Lung (tissue), 13 donors: ENCODE data around the gene TRIB2. TPM values are rescaled to one million over a fixed set of nuclear protein-coding genes. Genes with fewer than 3 reads are reported as not detected.
A peak's percentile ranks its signal among the peaks of the same experiment; 100 is the strongest.

Source experiments
- ATAC-seq: fragments of 200-7000 bp; cut with Tn5 transposase; one replicate; pipeline ENCODE4 v1.9.1; 2020; ENCODE audit warnings: moderate number of reproducible peaks; ENCODE audit not compliant: insufficient read depth, low FRiP score
- DNase-seq, 3 donors: peaks; one replicate each; pipeline ENCODE4 v3.0.0-alpha.2; 2013 to 2017
- H3K27ac ChIP-seq, 2 donors: one replicate each; pipeline ENCODE4 v1.5.1; 2013; ENCODE audit warnings: mild to moderate bottlenecking in 2 of 2, moderate library complexity in 2 of 2, control low read depth in 1 of 2, inconsistent platforms in 1 of 2, low read depth in 1 of 2, low read length in 1 of 2
- H3K27me3 ChIP-seq, 3 donors: one replicate each; pipeline ENCODE4 v1.5.1; 2013; ENCODE audit warnings: low read length in 2 of 3; ENCODE audit not compliant: control insufficient read depth in 3 of 3, insufficient read depth in 3 of 3
- H3K36me3 ChIP-seq, 4 donors: one replicate each; pipeline ENCODE4 v1.5.1; 2013; ENCODE audit warnings: low read length in 4 of 4, mild to moderate bottlenecking in 1 of 4, moderate library complexity in 1 of 4; ENCODE audit not compliant: control insufficient read depth in 4 of 4, insufficient read depth in 4 of 4
- H3K4me1 ChIP-seq, 5 donors: one replicate each; pipeline ENCODE4 v1.5.1; 2013; ENCODE audit warnings: low read length in 5 of 5, mild to moderate bottlenecking in 2 of 5, moderate library complexity in 1 of 5; ENCODE audit not compliant: control insufficient read depth in 5 of 5, insufficient read depth in 5 of 5
- H3K4me3 ChIP-seq: one replicate; pipeline ENCODE4 v1.5.1; 2013; ENCODE audit warnings: mild to moderate bottlenecking, control low read depth, moderate library complexity
- H3K9ac ChIP-seq, 2 donors: one replicate each; pipeline ENCODE4 v1.5.1; 2013; ENCODE audit warnings: low read length in 2 of 2, control low read depth in 1 of 2; ENCODE audit not compliant: insufficient read depth in 1 of 2
- H3K9me3 ChIP-seq, 4 donors: one replicate each; pipeline ENCODE4 v1.5.1; 2013; ENCODE audit warnings: low read length in 3 of 4, mild to moderate bottlenecking in 1 of 4, moderate library complexity in 1 of 4; ENCODE audit not compliant: control insufficient read depth in 4 of 4, insufficient read depth in 3 of 4
- WGBS, 2 donors: extraction: QIAGEN DNeasy Blood & Tissue Kit; methylation state at CpG; one replicate each; pipeline ENCODE4 v1.1.7; 2013; 5-methylcytosine and 5-hydroxymethylcytosine counted together
- polyA plus RNA-seq, 2 donors: library from polyadenylated mRNA; stranded (reverse); fragments of 200-250 nt; gene quantifications; one replicate each; pipeline ENCODE4 v1.2.1, GENCODE V29; 2013
- small RNA-seq: library from RNA; depleted of rRNA; stranded (forward); fragments of <200 nt; gene quantifications from one replicate; pipeline ENCODE3, GENCODE V24; 2014; ENCODE audit warnings: low replicate concordance
- total RNA-seq, 2 donors: library from RNA; depleted of rRNA in 1 of 2; stranded (reverse); fragments of >200 nt in 1 of 2; gene quantifications; one replicate each; pipeline ENCODE4 v1.2.1, GENCODE V29; 2014 to 2021
- TF ChIP-seq, protein P1 (sequence below): IDR thresholded peaks from 2 replicates; pipeline ENCODE4 v1.5.1; 2012; ENCODE audit warnings: mild to moderate bottlenecking; ENCODE audit errors: control extremely low read depth, extremely low read depth
- donor health status: control.
- donor health status: control.
- donor health status: Bipolar disorder and iron deficiency.
- donor health status: healthy.
- donor health status: DM: yes; HTN: yes; CAD: no.

TRIB2 gene
- total and polyA plus RNA-seq, 4 donors: 21.3 to 83.6 (median 38.5) TPM

DNA sequence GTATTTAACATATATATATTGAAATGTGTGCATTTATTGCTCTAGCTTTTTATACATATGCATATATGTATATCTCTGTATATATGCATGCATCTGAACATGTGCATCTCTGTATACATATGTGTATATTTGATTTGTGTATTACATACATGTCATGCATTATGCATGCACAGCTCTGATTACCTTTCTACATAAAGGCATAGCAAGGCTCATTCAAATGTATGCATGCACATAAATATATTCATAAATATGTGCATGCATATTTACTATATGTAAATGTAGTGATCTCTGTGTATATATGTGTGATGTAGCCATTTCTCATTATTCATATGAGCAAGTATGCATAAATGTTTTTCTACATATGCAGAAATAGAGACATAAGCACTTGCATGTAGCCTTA, 64.6 kb downstream of the TRIB2 start:
- Histone ChIP-seq H3K9ac (no peak overlapping the region), H3K9me3 (peaks cover 0 to 5% (median 0%) of the 10 kb centered on the region in 4 donors), H3K36me3 (no peaks in the 10 kb centered on the region), H3K27ac (no peak overlapping the region), H3K27me3 (no peaks in the 10 kb centered on the region), H3K4me1 (no peaks in the 10 kb centered on the region), H3K4me3 (no peak overlapping the region)
- TF ChIP-seq, protein P1, sequence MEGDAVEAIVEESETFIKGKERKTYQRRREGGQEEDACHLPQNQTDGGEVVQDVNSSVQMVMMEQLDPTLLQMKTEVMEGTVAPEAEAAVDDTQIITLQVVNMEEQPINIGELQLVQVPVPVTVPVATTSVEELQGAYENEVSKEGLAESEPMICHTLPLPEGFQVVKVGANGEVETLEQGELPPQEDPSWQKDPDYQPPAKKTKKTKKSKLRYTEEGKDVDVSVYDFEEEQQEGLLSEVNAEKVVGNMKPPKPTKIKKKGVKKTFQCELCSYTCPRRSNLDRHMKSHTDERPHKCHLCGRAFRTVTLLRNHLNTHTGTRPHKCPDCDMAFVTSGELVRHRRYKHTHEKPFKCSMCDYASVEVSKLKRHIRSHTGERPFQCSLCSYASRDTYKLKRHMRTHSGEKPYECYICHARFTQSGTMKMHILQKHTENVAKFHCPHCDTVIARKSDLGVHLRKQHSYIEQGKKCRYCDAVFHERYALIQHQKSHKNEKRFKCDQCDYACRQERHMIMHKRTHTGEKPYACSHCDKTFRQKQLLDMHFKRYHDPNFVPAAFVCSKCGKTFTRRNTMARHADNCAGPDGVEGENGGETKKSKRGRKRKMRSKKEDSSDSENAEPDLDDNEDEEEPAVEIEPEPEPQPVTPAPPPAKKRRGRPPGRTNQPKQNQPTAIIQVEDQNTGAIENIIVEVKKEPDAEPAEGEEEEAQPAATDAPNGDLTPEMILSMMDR: no peak
- no peak for ATAC-seq
- no peak for DNase-seq

DNA sequence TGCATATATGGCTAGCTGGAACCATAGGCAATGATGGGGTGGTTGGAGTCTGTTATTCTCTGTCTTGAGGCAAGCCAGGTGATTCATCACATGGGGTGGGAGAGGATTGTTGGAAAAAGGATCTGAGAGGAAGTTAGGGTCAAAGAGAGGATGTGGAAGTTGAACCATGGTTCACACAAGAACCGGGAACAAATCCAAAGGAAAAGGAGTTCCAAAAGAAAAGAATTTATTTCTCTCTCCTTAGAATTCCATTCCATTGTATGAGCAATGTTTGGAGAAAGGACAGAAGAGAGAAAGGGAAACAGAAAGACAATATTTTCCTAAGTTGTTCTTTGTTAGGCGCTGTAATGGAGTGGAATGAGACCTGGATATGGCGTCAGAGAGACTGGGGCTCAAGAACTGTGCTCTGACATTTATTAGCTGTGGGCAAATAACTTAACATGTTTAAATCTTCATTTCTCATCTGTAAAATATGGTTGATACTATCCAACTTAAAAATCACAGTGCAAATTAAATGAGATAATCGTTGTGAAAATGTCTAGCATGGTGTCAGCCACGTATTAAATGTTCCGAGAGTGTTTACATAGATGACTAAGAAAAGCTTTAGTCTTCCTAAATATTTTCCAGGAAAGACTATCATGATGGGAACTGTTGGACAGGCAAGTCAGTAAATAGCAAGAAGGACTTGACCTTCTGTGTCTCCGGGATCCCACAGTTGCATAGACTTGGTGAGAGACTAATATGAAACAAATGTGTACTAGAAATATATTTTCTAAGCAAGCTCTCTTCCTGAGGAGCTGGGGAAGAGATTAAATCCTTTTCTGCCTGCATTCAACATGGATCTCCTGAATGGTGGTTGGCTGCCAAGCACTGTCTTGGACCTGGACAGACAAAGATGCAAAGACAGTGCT, 71.4 kb downstream of the TRIB2 start:
- DNase-seq (peak in 2 of 3 donors; percentile 47 to 58), ATAC-seq (peak; percentile 58)
- peak overlapping the region in 1 of 2 donors; percentile 24 for H3K27ac ChIP-seq
- H3K9ac ChIP-seq: no peak overlapping the region
- WGBS, 2 donors: 58 to 74% methylated on average over 7 of the region's 7 CpGs
- no peaks in the 10 kb centered on the region for H3K27me3 ChIP-seq
- no peak overlapping the region for H3K4me3 ChIP-seq
- H3K9me3 ChIP-seq: peaks cover 0 to 5% (median 0%) of the 10 kb centered on the region in 4 donors
- H3K36me3 ChIP-seq: no peaks in the 10 kb centered on the region
- peaks cover 0 to 4% (median 0%) of the 10 kb centered on the region in 5 donors for H3K4me1 ChIP-seq
- TF ChIP-seq, protein P1: no peak

DNA sequence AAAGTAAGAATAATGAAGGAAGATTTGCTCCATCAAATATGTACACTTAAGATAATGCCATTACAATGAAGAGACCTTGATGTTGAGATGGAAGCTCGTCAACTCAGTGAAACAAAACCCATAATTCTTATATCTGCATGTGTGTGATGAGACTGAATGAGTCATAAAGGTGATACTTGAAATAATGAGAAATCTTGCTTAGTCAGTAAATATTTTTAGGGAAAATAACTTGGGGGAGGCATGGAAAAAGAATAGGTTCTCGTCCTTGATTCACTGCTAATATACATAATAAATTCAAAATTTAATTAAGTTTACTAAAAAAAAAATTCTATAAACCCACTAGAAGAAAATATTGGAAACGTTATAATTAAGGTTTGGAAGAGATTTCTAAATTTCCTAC, 75.2 kb downstream of the TRIB2 start:
- TF ChIP-seq, protein P1: no peak
- DNase-seq (no peak), ATAC-seq (no peak)
- peaks cover 0 to 25% (median 0%) of the 10 kb centered on the region in 5 donors for H3K4me1 ChIP-seq
- no peaks in the 10 kb centered on the region for H3K27me3 ChIP-seq
- no peak overlapping the region for H3K4me3 ChIP-seq
- H3K27ac ChIP-seq: no peak overlapping the region
- no peaks in the 10 kb centered on the region for H3K9me3 ChIP-seq
- no peaks in the 10 kb centered on the region for H3K36me3 ChIP-seq
- WGBS, 2 donors: 94 to 98% methylated on average over 3 of the region's 3 CpGs
- no peak overlapping the region for H3K9ac ChIP-seq

Small RNA genes within 50 kb of the gene (small RNA-seq; reads per million reads assigned to genes)
- 0.10 reads per million for gene MIR3125
